GM11168 (cell line): ENCODE data around the gene MRPL50.
"Not testable (repeated sequence)": the region's sequence is repeated elsewhere in the genome, so short reads cannot be mapped to it uniquely, and the experiment has no call there.

Experiments used
- in situ Hi-C: fragments of 300-500 bp; cut with MboI; formaldehyde crosslinking; loops from one replicate; pipeline ENCODE4 v1.12.0; 2022; ENCODE audit warnings: low sequenced_read_pairs; ENCODE audit not compliant: unreplicated experiment

MRPL50 gene

GRCh38 chr9:101418518-101419430, 20.4 kb upstream of the MRPL50 start:
- in situ Hi-C loops = no loop called here

- in situ Hi-C loops = no loop called here
These were observed 19.6 kb upstream of the MRPL50 start for GRCh38 chr9:101417977-101418376.

GRCh38 chr9:101417389-101417788, 19.0 kb upstream of the MRPL50 start:
- in situ Hi-C loops = no loop called here

- in situ Hi-C loops = no loop called here
These were observed 17.2 kb upstream of the MRPL50 start for GRCh38 chr9:101415578-101415977.

GRCh38 chr9:101414839-101415238, 16.4 kb upstream of the MRPL50 start:
- in situ Hi-C loops = no loop called here

DNA sequence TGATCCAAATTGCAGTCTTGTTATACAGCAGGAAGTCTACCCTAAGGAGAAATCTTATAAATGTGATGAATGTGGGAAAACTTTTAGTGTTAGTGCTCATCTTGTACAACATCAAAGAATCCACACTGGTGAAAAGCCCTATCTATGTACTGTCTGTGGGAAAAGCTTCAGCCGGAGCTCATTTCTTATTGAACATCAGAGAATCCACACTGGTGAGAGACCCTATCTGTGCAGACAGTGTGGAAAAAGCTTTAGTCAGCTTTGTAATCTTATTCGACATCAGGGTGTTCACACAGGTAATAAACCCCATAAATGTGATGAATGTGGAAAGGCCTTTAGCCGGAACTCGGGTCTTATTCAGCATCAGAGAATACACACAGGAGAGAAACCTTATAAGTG, 10.7 kb upstream of the MRPL50 start:
- in situ Hi-C loops = no loop called here

- in situ Hi-C loops = no loop called here
These were observed 10.1 kb upstream of the MRPL50 start for GRCh38 chr9:101408374-101409078.

DNA sequence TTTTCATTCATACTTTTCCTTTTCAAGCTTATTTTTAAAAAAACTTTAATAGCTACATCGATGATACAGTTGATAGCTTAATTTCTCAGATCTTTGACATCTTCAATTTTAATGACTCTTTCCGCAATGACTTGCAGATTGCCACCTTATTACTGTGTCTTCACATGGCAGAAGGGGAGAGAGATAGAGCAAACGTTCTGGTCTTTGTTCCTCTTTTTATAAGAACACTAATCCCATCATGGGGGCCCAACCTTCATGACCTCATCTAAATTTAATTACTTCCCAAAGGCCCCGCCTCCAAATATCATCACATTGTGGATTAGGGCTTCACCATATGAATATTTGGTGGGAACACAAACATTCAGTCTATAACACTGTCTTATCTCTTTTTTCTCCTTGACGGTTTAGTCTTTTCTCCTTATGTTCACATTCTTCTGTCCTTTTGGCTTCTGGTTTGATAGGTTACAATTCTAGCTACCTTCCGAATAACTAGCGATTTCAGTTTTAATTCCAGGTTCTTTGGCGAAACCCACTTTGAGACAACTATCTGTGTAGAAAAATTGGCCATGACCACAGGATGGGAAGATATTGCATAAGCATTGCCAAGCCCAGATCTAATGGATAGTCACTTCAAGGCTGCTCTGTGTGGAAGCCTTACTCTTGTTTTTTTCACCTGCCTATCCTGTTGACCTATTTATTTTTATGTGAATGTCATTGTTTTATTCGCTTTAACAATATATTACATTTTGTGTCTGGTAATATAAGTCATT, 5.3 kb upstream of the MRPL50 start:
- in situ Hi-C loops = no loop called here

GRCh38 chr9:101400120-101400519, 1.7 kb upstream of the MRPL50 start:
- in situ Hi-C loops = no loop called here

DNA sequence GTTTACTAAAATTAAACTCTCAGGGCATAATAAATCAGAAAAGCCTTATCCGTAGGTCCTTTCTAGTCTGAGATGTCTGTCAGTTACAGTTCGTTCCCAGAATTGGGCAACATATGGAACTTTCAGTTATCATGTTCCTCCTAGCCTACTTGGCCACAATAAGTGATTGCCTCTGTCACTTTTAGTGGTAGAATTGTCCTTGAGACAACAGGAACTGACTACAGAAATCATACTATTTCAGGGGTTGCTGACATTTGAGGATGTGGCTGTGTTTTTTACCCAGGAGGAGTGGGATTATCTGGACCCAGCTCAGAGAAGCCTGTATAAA, 1.2 kb upstream of the MRPL50 start:
- in situ Hi-C loops = no loop called here

DNA sequence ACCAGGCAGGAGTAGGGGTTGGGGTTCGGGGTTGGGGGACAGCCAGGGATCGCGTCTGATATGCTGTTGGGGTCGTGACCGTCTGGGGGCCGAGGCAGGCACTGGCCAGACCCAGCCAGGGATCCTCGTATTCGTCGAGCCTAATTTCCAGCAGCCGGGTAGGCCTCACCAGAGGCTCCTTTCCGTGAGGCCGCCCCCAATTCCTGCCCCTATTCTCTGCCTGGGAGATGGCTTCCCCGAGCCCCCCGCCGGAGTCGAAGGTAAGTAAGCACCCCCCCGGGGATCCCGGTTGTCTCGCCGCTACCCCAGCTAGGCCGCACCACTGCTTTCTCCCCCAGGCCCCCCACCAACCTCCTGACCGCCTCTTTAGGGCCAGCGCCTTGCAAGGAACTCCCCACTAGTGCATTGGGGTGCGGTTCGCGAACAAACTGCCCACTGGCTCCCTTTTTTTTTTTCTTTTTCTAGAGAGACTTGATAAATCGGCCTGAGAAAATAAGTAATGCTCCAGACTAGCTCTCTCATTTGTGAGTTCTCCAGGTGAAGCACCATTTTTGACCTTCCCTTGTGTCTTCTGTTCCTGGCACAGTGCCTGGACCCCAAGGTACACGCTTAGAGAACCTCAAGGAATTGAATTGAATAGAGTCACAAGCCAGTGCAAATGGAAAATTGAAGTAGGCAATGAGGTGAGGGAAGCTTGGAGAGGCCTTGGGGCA, 668 bp upstream of the MRPL50 start:
- in situ Hi-C loops = no loop called here

DNA sequence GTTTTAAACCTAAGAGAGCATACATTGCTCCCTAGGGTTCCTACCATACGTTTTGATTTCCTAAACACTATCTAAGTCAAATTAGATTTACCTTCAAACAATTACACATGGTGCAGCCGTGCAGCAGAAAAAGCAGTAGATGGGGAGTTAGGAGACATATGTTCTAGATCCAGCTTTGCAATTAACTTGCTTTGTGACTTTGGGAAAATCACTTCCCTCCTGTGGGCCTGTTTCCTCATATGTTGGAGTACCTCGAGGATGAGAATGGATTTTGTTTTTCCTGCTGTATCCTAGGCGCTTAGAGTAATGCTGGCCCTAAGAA, 711 bp downstream of the MRPL50 start:
- in situ Hi-C loops = no loop called here

DNA sequence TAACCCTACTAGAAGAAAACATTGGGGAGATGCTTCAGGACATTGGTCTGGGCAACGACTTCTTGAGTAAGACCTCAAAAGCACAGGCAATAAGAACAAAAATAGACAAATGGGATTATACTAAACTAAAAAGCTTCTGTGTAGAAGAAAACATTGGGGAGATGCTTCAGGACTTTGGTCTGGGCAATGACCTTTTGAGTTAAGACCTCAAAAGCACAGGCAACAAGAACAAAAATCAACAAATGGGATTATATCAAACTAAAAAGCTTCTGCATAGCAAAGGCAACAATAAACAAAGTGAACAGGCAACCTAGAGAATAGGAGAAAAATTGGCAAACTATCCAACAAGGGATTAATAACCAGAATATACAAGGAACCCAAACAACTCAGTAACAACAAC, 3.7 kb downstream of the MRPL50 start:
- in situ Hi-C loops = no loop called here

DNA sequence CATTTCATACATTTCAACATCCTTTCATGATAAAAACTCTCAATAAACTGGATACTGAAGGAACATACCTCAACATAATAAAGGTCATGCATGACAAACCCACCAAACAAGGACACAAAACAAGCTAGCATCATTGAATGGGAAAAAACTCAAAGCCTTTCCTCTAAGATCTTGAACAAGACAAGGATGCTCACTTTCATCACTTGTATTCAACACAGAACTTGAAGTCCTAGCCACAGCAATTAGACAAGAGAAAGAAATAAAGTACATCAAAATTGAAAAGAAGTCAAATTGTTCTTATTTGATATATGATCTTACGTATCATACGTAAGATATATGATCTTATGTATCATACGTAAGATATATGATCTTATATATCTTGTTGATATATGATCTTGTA, 5.3 kb downstream of the MRPL50 start:
- in situ Hi-C loops = no loop called here

GRCh38 chr9:101388507-101388993, 9.9 kb downstream of the MRPL50 start:
- in situ Hi-C loops = no loop called here

DNA sequence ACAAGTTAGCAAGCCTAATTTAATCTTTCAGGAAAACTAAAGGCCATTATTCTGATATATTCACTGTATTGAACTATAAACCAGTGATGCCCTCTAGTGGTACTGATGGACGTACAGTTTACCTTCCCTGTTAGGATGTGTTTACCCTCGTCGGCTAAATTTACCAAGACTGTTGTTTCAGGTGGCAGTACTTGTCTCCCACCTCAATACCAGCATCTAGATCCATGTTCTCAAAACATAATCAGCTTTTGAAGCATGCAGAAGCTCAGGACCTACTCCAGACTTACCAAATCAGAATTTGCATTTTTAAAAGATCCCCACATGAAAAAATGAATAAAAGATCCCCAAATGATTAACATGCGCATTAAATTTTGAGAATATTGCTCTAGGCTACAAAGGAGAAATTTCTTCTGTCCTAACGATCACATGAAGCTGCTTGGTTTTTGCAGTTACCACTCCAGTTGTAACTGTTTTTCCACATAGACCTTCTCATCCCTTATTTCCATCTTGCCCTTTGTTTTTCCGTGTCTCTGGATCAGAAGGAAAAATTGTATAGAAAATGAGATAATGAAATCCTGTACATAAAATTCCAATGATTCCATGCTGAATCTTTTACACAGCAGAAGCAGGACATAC, 10.4 kb downstream of the MRPL50 start:
- in situ Hi-C loops = no loop called here

- in situ Hi-C loops = not testable (repeated sequence)
These were observed 13.4 kb downstream of the MRPL50 start, which contains the start of gene BAAT for GRCh38 chr9:101384873-101385536. Gene BAAT (minus strand): TSS chr9:101385006. CDS start chr9:101371404, 13,602 bp downstream.

- in situ Hi-C loops = no loop called here
These were observed 15.1 kb downstream of the MRPL50 start for GRCh38 chr9:101383361-101383760.

DNA sequence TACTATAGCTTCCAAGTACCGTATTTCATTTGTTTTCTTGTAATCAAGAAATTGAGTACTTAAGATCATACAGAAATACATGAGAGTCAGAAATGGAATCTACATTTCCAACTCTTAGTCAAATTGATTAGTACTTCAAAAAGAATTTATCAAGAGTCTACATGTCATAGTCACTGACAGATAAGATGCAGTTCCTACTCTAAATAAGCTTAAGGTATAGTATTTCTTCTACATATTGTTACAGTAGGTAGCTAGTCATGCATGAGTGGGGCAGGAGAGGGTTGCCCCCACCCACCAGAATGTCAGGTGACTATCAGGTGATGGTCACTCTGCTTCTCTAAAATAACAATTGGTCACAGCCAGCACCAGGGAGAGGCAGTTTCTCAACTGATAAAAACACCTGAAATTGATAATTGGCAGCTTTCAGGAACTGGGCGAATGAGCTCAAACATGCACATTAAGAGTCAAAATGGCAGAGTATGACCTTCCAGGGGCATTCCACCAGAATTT, 16.5 kb downstream of the MRPL50 start:
- in situ Hi-C loops = no loop called here
